NCI-H226 (cell line): Measurements from ENCODE around the gene UGDH.

Source experiments
- DNase-seq: peaks from one replicate; pipeline ENCODE4 v3.0.0-alpha.2; 2015

Gene UGDH

DNA sequence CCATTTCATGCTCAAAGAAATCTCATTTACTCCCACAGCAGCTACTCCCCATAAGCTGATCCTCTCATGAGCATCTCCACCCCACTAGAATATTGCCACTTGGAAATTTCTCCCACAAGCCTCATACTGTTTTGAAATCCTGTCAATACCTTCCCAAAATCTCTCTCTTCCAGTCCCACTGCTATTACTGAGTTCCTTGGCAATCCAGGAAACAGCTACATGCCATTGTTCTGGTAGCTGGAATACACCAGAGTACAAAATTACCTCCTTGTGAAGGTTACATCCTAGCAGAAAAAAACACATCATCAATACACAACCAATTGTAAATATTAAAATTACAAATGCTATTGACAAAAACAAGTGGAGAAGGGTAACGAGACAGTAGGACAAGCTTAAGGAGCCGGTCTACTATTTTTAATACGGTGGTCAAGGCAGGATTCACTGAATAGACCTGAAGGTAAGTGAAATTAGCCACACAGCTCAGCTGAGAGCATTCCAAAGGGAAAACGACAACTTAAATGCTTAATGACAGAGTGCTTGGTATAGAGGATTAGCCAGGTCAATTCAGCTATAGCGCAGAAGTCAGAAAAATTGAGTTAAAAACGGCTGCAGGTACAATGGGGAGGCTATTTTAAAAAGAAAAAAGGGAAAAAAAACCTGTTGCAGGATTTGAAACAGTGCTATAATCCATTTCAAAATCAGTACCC, 74.9 kb downstream of the UGDH start:
- no peak for DNase-seq

DNA sequence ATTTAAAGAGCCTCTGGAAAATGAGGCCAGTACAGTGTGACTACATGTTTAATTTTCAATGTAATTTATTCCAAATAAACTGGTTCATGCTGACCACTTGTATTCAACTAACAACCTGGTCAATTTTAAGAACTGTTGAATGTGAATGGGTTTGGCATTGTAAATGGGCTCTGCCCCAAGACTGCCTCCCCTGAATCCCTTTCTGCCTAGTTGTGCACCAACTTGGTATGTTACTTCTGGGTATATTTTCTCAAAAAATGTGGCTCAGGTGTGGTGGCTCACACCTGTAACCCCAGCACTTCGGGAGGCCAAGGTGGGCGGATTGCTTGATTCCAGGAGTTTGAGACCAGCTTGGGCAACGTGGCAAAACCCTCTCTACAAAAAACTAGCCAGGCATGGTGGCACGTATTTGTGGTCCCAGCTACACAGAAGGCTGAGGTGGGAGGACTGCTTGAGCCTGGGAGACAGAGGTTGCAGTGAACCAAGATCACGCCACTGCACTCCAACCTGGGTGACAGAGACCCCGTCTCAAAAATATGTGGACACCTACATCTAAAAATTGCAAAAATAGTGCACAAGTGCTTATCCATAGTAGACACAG, 75.7 kb downstream of the UGDH start:
- no peak for DNase-seq

DNA sequence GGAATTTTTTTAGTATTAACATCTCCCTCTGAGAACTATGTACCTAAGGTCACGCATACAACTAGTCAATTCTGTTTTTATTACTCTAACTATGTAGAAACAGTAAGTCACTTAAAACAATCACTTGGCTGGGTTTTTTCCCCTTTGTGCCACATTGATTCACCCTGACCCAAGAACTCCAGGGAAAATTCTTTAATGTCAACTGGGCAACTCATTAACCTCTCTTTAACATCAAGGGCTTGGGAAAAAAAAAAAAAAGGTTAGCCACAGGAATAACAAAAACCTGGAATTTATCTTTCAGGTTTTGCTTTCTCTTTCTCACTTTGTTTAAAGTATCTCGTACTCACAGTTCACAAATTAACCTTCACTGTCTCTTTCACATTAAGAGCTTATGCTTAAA, 76.6 kb downstream of the UGDH start:
- no peak for DNase-seq
